CD8-positive, alpha-beta memory T cell (primary cell): ENCODE measurements around the gene RBM18. TPM values are rescaled to one million over a fixed set of nuclear protein-coding genes. Genes with fewer than 3 reads are reported as not detected.

Experiments used
- CTCF ChIA-PET: fragments of 350-600 bp; sonication (Branson Sonifier 250); formaldehyde crosslinking; loops from one replicate; lab custom pipeline; 2021; ENCODE audit warnings: antibody characterized with exemption; lab: Charles Lee
- POLR2A ChIA-PET: fragments of 350-600 bp; sonication (Branson Sonifier 250); formaldehyde crosslinking; loops from one replicate; lab custom pipeline; 2021; ENCODE audit warnings: antibody characterized with exemption; lab: Charles Lee
- DNase-seq, 5 donors: peaks; one replicate each; pipeline versions ENCODE4 v3.0.0 to v3.0.0-alpha.2; 2020 to 2022; ENCODE audit warnings: mixed read lengths in 1 of 5
- H3K27ac ChIP-seq: one replicate; pipeline ENCODE4 v1.7.0; 2013; ENCODE audit warnings: low read depth, mild to moderate bottlenecking, low read length, moderate library complexity
- H3K27me3 ChIP-seq: 2 replicates; pipeline ENCODE4 v1.7.0; 2013; ENCODE audit warnings: low read length, mild to moderate bottlenecking; ENCODE audit not compliant: insufficient read depth, poor library complexity, severe bottlenecking
- H3K36me3 ChIP-seq: 2 replicates; pipeline ENCODE4 v1.7.0; 2013; ENCODE audit warnings: mild to moderate bottlenecking, low read length, moderate library complexity; ENCODE audit not compliant: insufficient read depth
- H3K4me1 ChIP-seq: 2 replicates; pipeline ENCODE4 v1.7.0; 2013; ENCODE audit warnings: mild to moderate bottlenecking, low read length, moderate library complexity; ENCODE audit not compliant: insufficient read depth
- H3K4me3 ChIP-seq: 2 replicates; pipeline ENCODE4 v1.7.0; 2013; ENCODE audit warnings: mild to moderate bottlenecking, low read length
- H3K9me3 ChIP-seq: 2 replicates; pipeline ENCODE4 v1.7.0; 2013; ENCODE audit warnings: mild to moderate bottlenecking, low read length
- H3K27ac Mint-ChIP-seq, 8 donors: one replicate each; pipeline ENCODE4 v1.8.0; 2020 to 2021; ENCODE audit warnings: mixed read lengths in 8 of 8, mild to moderate bottlenecking in 6 of 8, inconsistent platforms in 3 of 8, moderate library complexity in 3 of 8
- H3K27me3 Mint-ChIP-seq, 2 donors: one replicate each; pipeline ENCODE4 v1.8.0; 2020 to 2021; ENCODE audit warnings: mixed read lengths in 2 of 2, mild to moderate bottlenecking in 1 of 2, moderate library complexity in 1 of 2
- H3K36me3 Mint-ChIP-seq, 3 donors: one replicate each; pipeline ENCODE4 v1.8.0; 2020 to 2021; ENCODE audit warnings: mixed read lengths in 3 of 3, inconsistent platforms in 1 of 3, mild to moderate bottlenecking in 1 of 3
- H3K4me1 Mint-ChIP-seq, 3 donors: one replicate each; pipeline ENCODE4 v1.8.0; 2020 to 2021; ENCODE audit warnings: mixed read lengths in 3 of 3, inconsistent platforms in 1 of 3, mild to moderate bottlenecking in 1 of 3
- H3K4me3 Mint-ChIP-seq, 7 donors: one replicate each; pipeline ENCODE4 v1.8.0; 2020 to 2021; ENCODE audit warnings: mixed read lengths in 7 of 7, mild to moderate bottlenecking in 6 of 7, moderate library complexity in 4 of 7, inconsistent platforms in 2 of 7
- H3K9me3 Mint-ChIP-seq, 5 donors: one replicate each; pipeline ENCODE4 v1.8.0; 2020 to 2022; ENCODE audit warnings: mixed read lengths in 5 of 5, mild to moderate bottlenecking in 3 of 5, moderate library complexity in 2 of 5, inconsistent platforms in 1 of 5
- polyA plus RNA-seq: library from polyadenylated mRNA; unstranded; fragments of 300-500 nt; fragmentation: Illumina TruSeq; gene quantifications from one replicate; pipeline ENCODE4 v1.2.3, GENCODE V29; 2021
- total RNA-seq, 2 experiments: library from RNA; stranded (reverse); gene quantifications; one replicate each; pipeline ENCODE4 v1.2.3, GENCODE V29; 2021

The RBM18 gene
- total and polyA plus RNA-seq, 3 experiments from 2014 or later = 26.2 to 37.4 (median 36.6) TPM

- Histone ChIP-seq H3K4me3 (no peak overlapping the region), H3K27ac (no peak overlapping the region), H3K4me1 (no peaks in the 10 kb centered on the region), H3K36me3 (peaks cover 12% of the 10 kb centered on the region), H3K27me3 (no peaks in the 10 kb centered on the region), H3K9me3 (no peaks in the 10 kb centered on the region)
- H3K36me3 Mint-ChIP-seq = peaks cover 4 to 78% (median 35%) of the 10 kb centered on the region in 3 donors
- no peaks in the 10 kb centered on the region for H3K9me3 Mint-ChIP-seq
- POLR2A ChIA-PET = no interaction called here
- H3K4me3 Mint-ChIP-seq = no peak overlapping the region
- CTCF ChIA-PET = no interaction called here
- H3K4me1 Mint-ChIP-seq = peaks cover 0 to 2% (median 0%) of the 10 kb centered on the region in 3 donors
- peak overlapping the region in 1 of 8 donors; percentile 22 for H3K27ac Mint-ChIP-seq
- H3K27me3 Mint-ChIP-seq = no peaks in the 10 kb centered on the region
- no peak for DNase-seq
Observed at GRCh38 chr9:122294531-122294930, 29.9 kb upstream of the RBM18 start.

- no peaks in the 10 kb centered on the region for H3K27me3 Mint-ChIP-seq
- no peak overlapping the region for H3K27ac Mint-ChIP-seq
- no peaks in the 10 kb centered on the region for H3K9me3 Mint-ChIP-seq
- ChIA-PET CTCF (no interaction called here), POLR2A (no interaction called here)
- H3K36me3 Mint-ChIP-seq = peaks cover 0 to 86% (median 29%) of the 10 kb centered on the region in 3 donors
- Histone ChIP-seq H3K27ac (no peak overlapping the region), H3K27me3 (no peaks in the 10 kb centered on the region), H3K4me1 (no peaks in the 10 kb centered on the region), H3K36me3 (peaks cover 17% of the 10 kb centered on the region), H3K4me3 (no peak overlapping the region), H3K9me3 (no peaks in the 10 kb centered on the region)
- DNase-seq = no peak
- H3K4me3 Mint-ChIP-seq = no peak overlapping the region
- H3K4me1 Mint-ChIP-seq = peaks cover 0 to 3% (median 0%) of the 10 kb centered on the region in 3 donors
Observed at GRCh38 chr9:122291458-122291857, 26.8 kb upstream of the RBM18 start.

GRCh38 chr9:122287214-122287720, 22.6 kb upstream of the RBM18 start:
- ChIA-PET POLR2A (no interaction called here), CTCF (no interaction called here)
- Mint-ChIP-seq H3K27me3 (no peaks in the 10 kb centered on the region), H3K27ac (peak overlapping the region in 1 of 8 donors; percentile 14), H3K4me3 (no peak overlapping the region), H3K36me3 (peaks cover 0 to 87% (median 33%) of the 10 kb centered on the region in 3 donors), H3K9me3 (no peaks in the 10 kb centered on the region), H3K4me1 (peaks cover 0 to 3% (median 0%) of the 10 kb centered on the region in 3 donors)
- H3K4me3 ChIP-seq = no peak overlapping the region
- H3K27ac ChIP-seq = no peak overlapping the region
- H3K4me1 ChIP-seq = no peaks in the 10 kb centered on the region
- no peaks in the 10 kb centered on the region for H3K9me3 ChIP-seq
- H3K27me3 ChIP-seq = no peaks in the 10 kb centered on the region
- DNase-seq = no peak
- H3K36me3 ChIP-seq = peaks cover 35% of the 10 kb centered on the region

GRCh38 chr9:122286764-122287163, 22.1 kb upstream of the RBM18 start:
- peaks cover 37% of the 10 kb centered on the region for H3K36me3 ChIP-seq
- no peaks in the 10 kb centered on the region for H3K9me3 ChIP-seq
- no peaks in the 10 kb centered on the region for H3K4me1 ChIP-seq
- H3K36me3 Mint-ChIP-seq = peaks cover 0 to 88% (median 35%) of the 10 kb centered on the region in 3 donors
- ChIA-PET POLR2A (no interaction called here), CTCF (no interaction called here)
- DNase-seq = no peak
- no peak overlapping the region for H3K27ac ChIP-seq
- peaks cover 0 to 3% (median 0%) of the 10 kb centered on the region in 3 donors for H3K4me1 Mint-ChIP-seq
- H3K4me3 Mint-ChIP-seq = no peak overlapping the region
- no peak overlapping the region for H3K4me3 ChIP-seq
- H3K27me3 Mint-ChIP-seq = no peaks in the 10 kb centered on the region
- H3K9me3 Mint-ChIP-seq = no peaks in the 10 kb centered on the region
- no peak overlapping the region for H3K27ac Mint-ChIP-seq
- H3K27me3 ChIP-seq = no peaks in the 10 kb centered on the region

GRCh38 chr9:122281368-122281767, 16.7 kb upstream of the RBM18 start:
- H3K9me3 ChIP-seq = no peaks in the 10 kb centered on the region
- ChIA-PET POLR2A (no interaction called here), CTCF (no interaction called here)
- Mint-ChIP-seq H3K27me3 (no peaks in the 10 kb centered on the region), H3K36me3 (peaks cover 7 to 78% (median 31%) of the 10 kb centered on the region in 3 donors), H3K9me3 (no peaks in the 10 kb centered on the region), H3K4me1 (peaks cover 8 to 17% (median 16%) of the 10 kb centered on the region in 3 donors), H3K4me3 (no peak overlapping the region), H3K27ac (no peak overlapping the region)
- H3K4me3 ChIP-seq = no peak overlapping the region
- H3K36me3 ChIP-seq = peaks cover 26% of the 10 kb centered on the region
- no peak for DNase-seq
- H3K27ac ChIP-seq = no peak overlapping the region
- no peaks in the 10 kb centered on the region for H3K4me1 ChIP-seq
- no peaks in the 10 kb centered on the region for H3K27me3 ChIP-seq

GRCh38 chr9:122277285-122277897, 12.8 kb upstream of the RBM18 start:
- ChIA-PET POLR2A (no interaction called here), CTCF (no interaction called here)
- no peaks in the 10 kb centered on the region for H3K27me3 Mint-ChIP-seq
- peaks cover 14 to 71% (median 29%) of the 10 kb centered on the region in 3 donors for H3K36me3 Mint-ChIP-seq
- no peaks in the 10 kb centered on the region for H3K27me3 ChIP-seq
- H3K4me3 Mint-ChIP-seq = no peak overlapping the region
- H3K36me3 ChIP-seq = peaks cover 10% of the 10 kb centered on the region
- no peaks in the 10 kb centered on the region for H3K9me3 Mint-ChIP-seq
- H3K4me3 ChIP-seq = no peak overlapping the region
- H3K4me1 ChIP-seq = no peaks in the 10 kb centered on the region
- H3K27ac Mint-ChIP-seq = no peak overlapping the region
- no peak overlapping the region for H3K27ac ChIP-seq
- H3K4me1 Mint-ChIP-seq = peaks cover 22 to 44% (median 42%) of the 10 kb centered on the region in 3 donors
- DNase-seq = no peak
- no peaks in the 10 kb centered on the region for H3K9me3 ChIP-seq

GRCh38 chr9:122276096-122276495, 11.5 kb upstream of the RBM18 start:
- Mint-ChIP-seq H3K27ac (no peak overlapping the region), H3K4me1 (peaks cover 22 to 48% (median 46%) of the 10 kb centered on the region in 3 donors), H3K9me3 (no peaks in the 10 kb centered on the region), H3K36me3 (peaks cover 14 to 66% (median 20%) of the 10 kb centered on the region in 3 donors), H3K27me3 (no peaks in the 10 kb centered on the region), H3K4me3 (no peak overlapping the region)
- Histone ChIP-seq H3K9me3 (no peaks in the 10 kb centered on the region), H3K4me1 (no peaks in the 10 kb centered on the region), H3K36me3 (peaks cover 3% of the 10 kb centered on the region), H3K27ac (no peak overlapping the region), H3K4me3 (no peak overlapping the region), H3K27me3 (no peaks in the 10 kb centered on the region)
- CTCF ChIA-PET = no interaction called here
- no peak for DNase-seq
- POLR2A ChIA-PET = no interaction called here

- H3K27ac ChIP-seq = no peak overlapping the region
- H3K9me3 Mint-ChIP-seq = no peaks in the 10 kb centered on the region
- no peaks in the 10 kb centered on the region for H3K36me3 ChIP-seq
- H3K27me3 ChIP-seq = no peaks in the 10 kb centered on the region
- no peak overlapping the region for H3K4me3 Mint-ChIP-seq
- H3K27me3 Mint-ChIP-seq = no peaks in the 10 kb centered on the region
- H3K4me1 Mint-ChIP-seq = peaks cover 16 to 51% (median 49%) of the 10 kb centered on the region in 3 donors
- ChIA-PET CTCF (no interaction called here), POLR2A (no interaction called here)
- no peaks in the 10 kb centered on the region for H3K9me3 ChIP-seq
- DNase-seq = no peak
- no peak overlapping the region for H3K4me3 ChIP-seq
- H3K4me1 ChIP-seq = no peaks in the 10 kb centered on the region
- peaks cover 11 to 55% (median 20%) of the 10 kb centered on the region in 3 donors for H3K36me3 Mint-ChIP-seq
- H3K27ac Mint-ChIP-seq = peak overlapping the region in 3 of 8 donors; percentile 1 to 77 (median 38)
Observed at GRCh38 chr9:122274055-122274454, 9.4 kb upstream of the RBM18 start.
